Calu3 (cell line): ENCODE results near the gene PTBP1. TPM values are rescaled to one million over a fixed set of nuclear protein-coding genes. Genes with fewer than 3 reads are reported as not detected.

Source experiments
- BruUV-seq: library from RNA; stranded (reverse); fragments of 400-500 nt; replicated peaks from 2 replicates; lab custom pipeline; 2021; lab: Mats Ljungman, UMichigan
- CTCF ChIA-PET: fragments of 300-600 bp; sonication (Branson Sonifier 250); formaldehyde crosslinking; loops from one replicate; lab custom pipeline; 2022; ENCODE audit warnings: antibody characterized with exemption; lab: Charles Lee
- DNase-seq: peaks from one replicate; pipeline ENCODE4 v3.0.0; 2022
- H3K27ac Mint-ChIP-seq: one replicate; pipeline ENCODE4 v1.8.0; 2022; ENCODE audit warnings: mixed read lengths; ENCODE audit not compliant: unreplicated experiment
- H3K27me3 Mint-ChIP-seq: one replicate; pipeline ENCODE4 v1.8.0; 2022; ENCODE audit warnings: mixed read lengths; ENCODE audit not compliant: unreplicated experiment
- H3K36me3 Mint-ChIP-seq: one replicate; pipeline ENCODE4 v1.8.0; 2022; ENCODE audit warnings: mild to moderate bottlenecking, moderate library complexity, mixed read lengths; ENCODE audit not compliant: insufficient read depth, unreplicated experiment
- H3K4me1 Mint-ChIP-seq: one replicate; pipeline ENCODE4 v1.8.0; 2022; ENCODE audit warnings: mild to moderate bottlenecking, low read depth, mixed read lengths; ENCODE audit not compliant: unreplicated experiment
- H3K4me3 Mint-ChIP-seq: one replicate; pipeline ENCODE4 v1.8.0; 2022; ENCODE audit warnings: mild to moderate bottlenecking, low read depth, moderate library complexity, mixed read lengths; ENCODE audit not compliant: unreplicated experiment
- H3K9me3 Mint-ChIP-seq: one replicate; pipeline ENCODE4 v1.8.0; 2022; ENCODE audit warnings: low read depth, mixed read lengths; ENCODE audit not compliant: unreplicated experiment
- CTCF ChIP-seq: fragments of 200-600 bp; IDR thresholded peaks from one replicate; pipeline ENCODE4 v1.8.0; 2022; ENCODE audit warnings: antibody characterized with exemption; ENCODE audit not compliant: unreplicated experiment
- intact Hi-C: fragments of 100-400 bp; cut with micrococcal nuclease; formaldehyde crosslinking; loops from one replicate; pipeline ENCODE4 v1.10.0; 2022; ENCODE audit not compliant: unreplicated experiment
- total RNA-seq: library from RNA; stranded (reverse); gene quantifications from 2 replicates; pipeline ENCODE4 v1.2.3, GENCODE V29; 2022

The PTBP1 gene
- total RNA-seq, 1 experiment from 2014 or later, result 409 TPM

GRCh38 chr19:805166-805551 lies 7.9 kb downstream of the PTBP1 start:
- H3K4me3 Mint-ChIP-seq, result no peak overlapping the region
- no TSS peak for BruUV-seq
- H3K27me3 Mint-ChIP-seq, result no peaks in the 10 kb centered on the region
- H3K27ac Mint-ChIP-seq, result no peak overlapping the region
- no peak for TF ChIP-seq CTCF
- CTCF ChIA-PET, result no interaction called here
- intact Hi-C loops, result no loop called here
- peaks cover 72% of the 10 kb centered on the region for H3K36me3 Mint-ChIP-seq
- no peak for DNase-seq
- no peaks in the 10 kb centered on the region for H3K9me3 Mint-ChIP-seq
- peaks cover 5% of the 10 kb centered on the region for H3K4me1 Mint-ChIP-seq

- intact Hi-C loops, result no loop called here
- TF ChIP-seq CTCF, result no peak
- no peaks in the 10 kb centered on the region for H3K27me3 Mint-ChIP-seq
- no peak overlapping the region for H3K4me3 Mint-ChIP-seq
- no peaks in the 10 kb centered on the region for H3K9me3 Mint-ChIP-seq
- BruUV-seq, result no TSS peak
- H3K4me1 Mint-ChIP-seq, result no peaks in the 10 kb centered on the region
- peaks cover 72% of the 10 kb centered on the region for H3K36me3 Mint-ChIP-seq
- DNase-seq, result no peak
- CTCF ChIA-PET, result no interaction called here
- H3K27ac Mint-ChIP-seq, result no peak overlapping the region
Observed at GRCh38 chr19:805600-806550, 8.6 kb downstream of the PTBP1 start.

GRCh38 chr19:806815-807421 lies 9.7 kb downstream of the PTBP1 start:
- Mint-ChIP-seq H3K4me1 (no peaks in the 10 kb centered on the region), H3K9me3 (no peaks in the 10 kb centered on the region), H3K27ac (peak overlapping the region; percentile 44), H3K4me3 (no peak overlapping the region), H3K27me3 (no peaks in the 10 kb centered on the region), H3K36me3 (peaks cover 70% of the 10 kb centered on the region)
- no peak for TF ChIP-seq CTCF
- CTCF ChIA-PET, result no interaction called here
- DNase-seq, result no peak
- intact Hi-C loops, result no loop called here
- no TSS peak for BruUV-seq

GRCh38 chr19:807627-808422 lies 10.6 kb downstream of the PTBP1 start:
- CTCF ChIA-PET, result no interaction called here
- peaks cover 68% of the 10 kb centered on the region for H3K36me3 Mint-ChIP-seq
- H3K9me3 Mint-ChIP-seq, result no peaks in the 10 kb centered on the region
- no peak for DNase-seq
- H3K27ac Mint-ChIP-seq, result peak overlapping the region; percentile 44
- no peaks in the 10 kb centered on the region for H3K4me1 Mint-ChIP-seq
- no peak overlapping the region for H3K4me3 Mint-ChIP-seq
- H3K27me3 Mint-ChIP-seq, result no peaks in the 10 kb centered on the region
- TF ChIP-seq CTCF, result no peak
- intact Hi-C loops, result no loop called here
- BruUV-seq, result no TSS peak
